Endothelial cell of umbilical vein (primary cell): Measurements from ENCODE around the gene ATR. TPM values are rescaled to one million over a fixed set of nuclear protein-coding genes. Genes with fewer than 3 reads are reported as not detected.

Experiments
- BruUV-seq: library from RNA; stranded (reverse); fragments of 400-500 nt; replicated peaks from 2 replicates; lab custom pipeline; 2021; lab: Mats Ljungman, UMichigan
- CTCF ChIA-PET: fragments of 300-600, 350-600 bp; sonication (Branson Sonifier 250); formaldehyde crosslinking; loops from one replicate; lab custom pipeline; 2021; ENCODE audit warnings: antibody characterized with exemption, inconsistent platforms; lab: Charles Lee
- POLR2A ChIA-PET: fragments of 300-600, 350-600 bp; sonication (Branson Sonifier 250); formaldehyde crosslinking; loops from one replicate; lab custom pipeline; 2021; ENCODE audit warnings: antibody characterized with exemption, inconsistent platforms; lab: Charles Lee
- DNase-seq: peaks from one replicate; pipeline ENCODE4 v3.0.0-alpha.2; 2011; ENCODE audit warnings: low read depth, low spot score
- FAIRE-seq: peaks from 2 replicates; lab custom pipeline; 2011; peaks lifted over from hg19 to GRCh38; lab: Jason Lieb, UNC
- H2AFZ ChIP-seq: 2 replicates; pipeline ENCODE4 v1.6.0; 2012; ENCODE audit warnings: low read depth, low read length, control low read depth, inconsistent platforms
- H3K27ac ChIP-seq: 2 replicates; pipeline ENCODE4 v1.5.1; 2011; ENCODE audit warnings: low read depth, mild to moderate bottlenecking, control low read depth, low read length, moderate library complexity; ENCODE audit not compliant: insufficient read depth
- H3K27me3 ChIP-seq, 2 experiments: 2 replicates each; pipeline versions ENCODE4 v1.6.0 to v1.6.1; 2011; ENCODE audit warnings: low read length in 2 of 2, mixed read lengths in 1 of 2; ENCODE audit not compliant: control insufficient read depth in 2 of 2, insufficient read depth in 2 of 2
- H3K36me3 ChIP-seq, 2 experiments: 2 replicates in 1 of 2; 3 replicates in 1 of 2; pipeline ENCODE4 v1.5.1; 2011; ENCODE audit warnings: low read length in 2 of 2, mild to moderate bottlenecking in 1 of 2, moderate library complexity in 1 of 2; ENCODE audit not compliant: control insufficient read depth in 2 of 2, insufficient read depth in 2 of 2; ENCODE audit errors: extremely low read depth in 1 of 2
- H3K4me1 ChIP-seq: 3 replicates; pipeline ENCODE4 v1.5.1; 2011; ENCODE audit warnings: mild to moderate bottlenecking, low read length; ENCODE audit not compliant: control insufficient read depth, insufficient read depth; ENCODE audit errors: extremely low read depth
- H3K4me2 ChIP-seq: 2 replicates; pipeline ENCODE4 v1.6.1; 2011; ENCODE audit warnings: low read length, control low read depth, mixed read lengths; ENCODE audit not compliant: insufficient read depth
- H3K4me3 ChIP-seq, 3 experiments: fragments of 200-600 bp in 1 of 3; sonication (generic), shearing (Covaris generic) in 1 of 3; replicated peaks in 1 of 3; 2 replicates each; pipeline ENCODE4 v1.5.1; 2011 to 2016; ENCODE audit warnings: control low read depth in 3 of 3, low read length in 3 of 3, mild to moderate bottlenecking in 2 of 3, inconsistent platforms in 1 of 3, low read depth in 1 of 3, moderate library complexity in 1 of 3; ENCODE audit not compliant: insufficient read depth in 1 of 3
- H3K79me2 ChIP-seq: 2 replicates; pipeline ENCODE4 v1.6.0; 2012; ENCODE audit warnings: low read length, inconsistent platforms; ENCODE audit not compliant: control insufficient read depth, insufficient read depth
- H3K9ac ChIP-seq: replicated peaks from 2 replicates; pipeline ENCODE3; 2011; ENCODE audit warnings: low read length, control low read depth; ENCODE audit not compliant: insufficient read depth; ENCODE audit errors: extremely low read depth
- H3K9me1 ChIP-seq: replicated peaks from 3 replicates; pipeline ENCODE4 v1.6.0; 2011; ENCODE audit warnings: mild to moderate bottlenecking, low read length; ENCODE audit not compliant: control insufficient read depth, insufficient read depth; ENCODE audit errors: extremely low read depth
- H3K9me3 ChIP-seq: replicated peaks from 2 replicates; pipeline ENCODE4 v1.5.1; 2012; ENCODE audit warnings: low read length, inconsistent platforms; ENCODE audit not compliant: control insufficient read depth, insufficient read depth
- H4K20me1 ChIP-seq: replicated peaks from 2 replicates; pipeline ENCODE3; 2011; ENCODE audit warnings: mild to moderate bottlenecking, low read length; ENCODE audit not compliant: control insufficient read depth, insufficient read depth; ENCODE audit errors: extremely low read depth
- CTCF ChIP-seq, 2 donors: IDR thresholded peaks; 1 replicate in 1 of 2; 2 replicates in 1 of 2; pipeline ENCODE4 v1.5.1; 2011; ENCODE audit warnings: low read length in 2 of 2, mild to moderate bottlenecking in 2 of 2, moderate library complexity in 2 of 2, control low read depth in 1 of 2, inconsistent platforms in 1 of 2, low read depth in 1 of 2; ENCODE audit not compliant: insufficient read depth in 1 of 2; ENCODE audit errors: extremely low read depth in 1 of 2
- EZH2 ChIP-seq: IDR thresholded peaks from 2 replicates; pipeline ENCODE4 v1.6.1; 2012; ENCODE audit warnings: borderline replicate concordance, low read depth, mild to moderate bottlenecking, moderate library complexity, low read length, inconsistent platforms; ENCODE audit not compliant: severe bottlenecking
- FOS ChIP-seq: IDR thresholded peaks from 2 replicates; pipeline ENCODE4 v1.6.1; 2011; ENCODE audit warnings: mild to moderate bottlenecking, low read length, moderate library complexity, borderline replicate concordance; ENCODE audit not compliant: insufficient read depth
- GATA2 ChIP-seq: IDR thresholded peaks from 2 replicates; pipeline ENCODE4 v1.7.0; 2011; ENCODE audit warnings: low read depth, mild to moderate bottlenecking, moderate library complexity, mixed read lengths, low read length; ENCODE audit not compliant: insufficient read length, insufficient read depth
- JUN ChIP-seq: IDR thresholded peaks from 2 replicates; pipeline ENCODE4 v1.6.1; 2011; ENCODE audit warnings: borderline replicate concordance, low read depth; ENCODE audit not compliant: insufficient read length, insufficient read depth
- MAX ChIP-seq: IDR thresholded peaks from 2 replicates; pipeline ENCODE4 v1.6.1; 2011; ENCODE audit not compliant: insufficient read depth, insufficient read length
- MYC ChIP-seq: IDR thresholded peaks from one replicate; pipeline ENCODE4 v1.6.1; 2011; ENCODE audit warnings: mild to moderate bottlenecking, low read depth, low read length
- POLR2A ChIP-seq: IDR thresholded peaks from 2 replicates; pipeline ENCODE4 v1.6.1; 2012; ENCODE audit warnings: low read depth, mild to moderate bottlenecking, control low read depth, low read length
- POLR2AphosphoS5 ChIP-seq: IDR thresholded peaks from 2 replicates; pipeline ENCODE4 v1.6.1; 2012; ENCODE audit warnings: low read depth, mild to moderate bottlenecking, control low read depth, low read length, moderate library complexity; ENCODE audit not compliant: insufficient read depth
- dilution Hi-C: fragments of 300-500 bp; cut with MboI; formaldehyde crosslinking; loops from one replicate; pipeline ENCODE4 v1.15.0; 2019; ENCODE audit warnings: low sequenced_read_pairs; ENCODE audit not compliant: extremely low pct_ligation_motif_present
- intact Hi-C: fragments of 100-400 bp; cut with micrococcal nuclease; formaldehyde crosslinking; loops from one replicate; pipeline ENCODE4 v1.10.0; 2022
- polyA plus RNA-seq, 4 experiments: library from polyadenylated mRNA; depleted of rRNA in 3 of 4; stranded (reverse) in 3 of 4; unstranded in 1 of 4; fragments of >200 nt; gene quantifications; 2 replicates each; pipeline versions ENCODE4 v1.2.1 to v1.2.3, GENCODE V29; 2011 to 2012; ENCODE audit warnings: missing spikeins in 1 of 4
- total RNA-seq: library from RNA; stranded (reverse); gene quantifications from 2 replicates; pipeline ENCODE4 v1.2.3, GENCODE V29; 2021

Gene ATR
- total and polyA plus RNA-seq, 2 donors (not counting 3 experiments of a cell fraction or from before 2014, with no cell fraction given): 6.3 to 23.6 TPM

GRCh38 chr3:142434503-142434902 lies 144.0 kb downstream of the ATR start:
- POLR2A ChIA-PET: no interaction called here
- CTCF ChIA-PET: no interaction called here
- H3K27ac ChIP-seq: no peak overlapping the region

GRCh38 chr3:142433110-142433509 lies 145.4 kb downstream of the ATR start:
- Histone ChIP-seq H4K20me1 (no peaks in the 10 kb centered on the region), H3K27me3 (no peaks in the 10 kb centered on the region), H3K79me2 (peaks cover 18% of the 10 kb centered on the region), H3K4me1 (peaks cover 5% of the 10 kb centered on the region), H3K4me2 (no peak overlapping the region), H3K9me1 (no peaks in the 10 kb centered on the region), H3K9me3 (no peaks in the 10 kb centered on the region), H3K9ac (no peak overlapping the region), H3K36me3 (no peaks in the 10 kb centered on the region), H3K4me3 (no peak overlapping the region), H3K27ac (no peak overlapping the region), H2AFZ (no peak overlapping the region)
- TF ChIP-seq MYC: no peak
- no peak for TF ChIP-seq MAX
- TF ChIP-seq POLR2AphosphoS5: no peak
- TF ChIP-seq GATA2: no peak
- no peak for TF ChIP-seq CTCF (IDR thresholded peaks at IDR 0.05; ENCODE audit: extremely low read depth in 1 of 2, insufficient read depth in 1 of 2, low read depth in 1 of 2, low read length in 2 of 2)
- TF ChIP-seq FOS: no peak
- TF ChIP-seq POLR2A: no peak
- TF ChIP-seq JUN: no peak
- no peak for TF ChIP-seq EZH2
- no TSS peak for BruUV-seq
- no peak for DNase-seq
- ChIA-PET POLR2A (no interaction called here), CTCF (no interaction called here)
- FAIRE-seq: no peak
- intact Hi-C loops: loop anchor here (1.0 kb wide), 1 partner anchor 14 kb away; no protein-coding TSS in a partner anchor
- dilution Hi-C loops: no loop called here

More at GRCh38 chr3:142434503-142434902, 144.0 kb downstream of the ATR start:
- H3K4me3 ChIP-seq: no peak overlapping the region
- H3K27me3 ChIP-seq: no peaks in the 10 kb centered on the region
- dilution Hi-C loops (no loop called here), intact Hi-C loops (no loop called here)
- DNase-seq (peak; percentile 57), FAIRE-seq (no peak)
- H2AFZ ChIP-seq: no peak overlapping the region
- peaks cover 5% of the 10 kb centered on the region for H3K4me1 ChIP-seq
- H3K4me2 ChIP-seq: no peak overlapping the region
- H3K79me2 ChIP-seq: peaks cover 21% of the 10 kb centered on the region
- H3K9me3 ChIP-seq: no peaks in the 10 kb centered on the region
- no peaks in the 10 kb centered on the region for H3K36me3 ChIP-seq
- BruUV-seq: no TSS peak
- no peaks in the 10 kb centered on the region for H4K20me1 ChIP-seq
- no peak for TF ChIP-seq FOS
- H3K9me1 ChIP-seq: no peaks in the 10 kb centered on the region
- H3K9ac ChIP-seq: no peak overlapping the region
